Measurements from ENCODE around the gene FIGNL1.

DNA sequence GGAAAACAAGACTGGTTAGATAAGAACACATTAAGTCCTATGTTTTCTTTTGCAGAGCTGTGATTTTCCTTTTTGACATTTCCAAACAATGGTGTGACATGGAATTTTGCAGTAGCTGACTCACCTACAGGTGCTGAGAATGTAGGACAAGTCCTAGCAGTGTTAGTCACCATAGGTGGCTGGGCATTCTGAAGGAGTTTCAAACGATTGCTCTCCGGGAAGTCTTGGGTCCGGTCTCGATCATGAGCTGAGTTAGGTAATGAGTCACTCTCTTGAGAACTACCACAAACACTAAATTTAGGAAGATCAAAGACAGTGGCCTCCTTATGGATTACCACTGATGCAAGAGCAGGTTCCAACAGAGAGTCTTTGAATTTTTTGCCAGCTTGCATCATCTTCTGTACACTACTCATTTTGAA, 3.6 kb downstream of the FIGNL1 start:
- TF ChIP-seq CTCF (IDR thresholded peaks at IDR 0.05): no peak
- TF ChIP-seq EZH2 (IDR thresholded peaks at IDR 0.05): no peak
